ENCODE measurements around the gene SDF4. TPM values are rescaled to one million over a fixed set of nuclear protein-coding genes. Genes with fewer than 3 reads are reported as not detected.

The SDF4 gene
- total RNA-seq, 1 donor from 2014 or later = 69.1 TPM

Small RNA genes within 50 kb of the gene (small RNA-seq; reads per million reads assigned to genes)
- 56.2 reads per million, percentile 96 among the genes with 10 or more reads in this experiment for gene MIR200A (ENCODE audit: low replicate concordance)
- gene MIR200B (ENCODE audit: low replicate concordance) = 201 reads per million, percentile 97 among the genes with 10 or more reads in this experiment
- gene MIR429 (ENCODE audit: low replicate concordance) = 108 reads per million, percentile 97 among the genes with 10 or more reads in this experiment

Other genes starting within 250 kb of the SDF4 start
- gene PERM1, start 249.9 kb downstream of the SDF4 start, total RNA-seq = 38.4 TPM
- gene HES4, start 231.9 kb downstream of the SDF4 start, total RNA-seq = 21.2 TPM
- 8.0 TPM for gene ISG15, start 218.5 kb downstream of the SDF4 start, total RNA-seq
- gene AGRN, start 211.9 kb downstream of the SDF4 start, total RNA-seq = 57.2 TPM
- gene RNF223, start 157.7 kb downstream of the SDF4 start, total RNA-seq = 0.62 TPM
- 3.8 TPM for gene C1orf159, start 115.9 kb downstream of the SDF4 start, total RNA-seq
- 0.41 TPM for gene TTLL10, start 58.1 kb downstream of the SDF4 start, total RNA-seq
- gene TNFRSF18, start 25.4 kb downstream of the SDF4 start, total RNA-seq = 3.0 TPM
- gene TNFRSF4, start 17.8 kb downstream of the SDF4 start, total RNA-seq = 2.9 TPM
- gene B3GALT6, start 236 bp upstream of the SDF4 start, total RNA-seq = 16.5 TPM
- gene C1QTNF12, start 14.7 kb upstream of the SDF4 start, total RNA-seq = 6.3 TPM
- 34.6 TPM for gene UBE2J2, start 41.9 kb upstream of the SDF4 start, total RNA-seq
- gene SCNN1D, start 48.4 kb upstream of the SDF4 start, total RNA-seq = 4.8 TPM
- gene ACAP3, start 75.9 kb upstream of the SDF4 start, total RNA-seq = 73.3 TPM
- gene PUSL1, start 76.6 kb upstream of the SDF4 start, total RNA-seq = 15.1 TPM
- 61.5 TPM for gene INTS11, start 92.7 kb upstream of the SDF4 start, total RNA-seq
- 17.5 TPM for gene CPTP, start 92.8 kb upstream of the SDF4 start, total RNA-seq
- gene TAS1R3, start 99.3 kb upstream of the SDF4 start, total RNA-seq = 1.9 TPM
- gene DVL1, start 117.4 kb upstream of the SDF4 start, total RNA-seq = 82.8 TPM
- gene MXRA8, start 126.6 kb upstream of the SDF4 start, total RNA-seq = 95.3 TPM
- 75.3 TPM for gene AURKAIP1, start 143.2 kb upstream of the SDF4 start, total RNA-seq
- gene CCNL2, start 167.3 kb upstream of the SDF4 start, total RNA-seq = 174 TPM
- gene MRPL20, start 175.3 kb upstream of the SDF4 start, total RNA-seq = 101 TPM
- 13.4 TPM for gene ANKRD65, start 189.3 kb upstream of the SDF4 start, total RNA-seq
- gene VWA1, start 203.7 kb upstream of the SDF4 start, total RNA-seq = 39.3 TPM
- 1.3 TPM for gene ATAD3C, start 217.7 kb upstream of the SDF4 start, total RNA-seq
- gene ATAD3B, start 239.8 kb upstream of the SDF4 start, total RNA-seq = 10.5 TPM

Data from tongue (tissue), 2 donors.